Measurements from ENCODE around the gene DTX3.

Gene DTX3

DNA sequence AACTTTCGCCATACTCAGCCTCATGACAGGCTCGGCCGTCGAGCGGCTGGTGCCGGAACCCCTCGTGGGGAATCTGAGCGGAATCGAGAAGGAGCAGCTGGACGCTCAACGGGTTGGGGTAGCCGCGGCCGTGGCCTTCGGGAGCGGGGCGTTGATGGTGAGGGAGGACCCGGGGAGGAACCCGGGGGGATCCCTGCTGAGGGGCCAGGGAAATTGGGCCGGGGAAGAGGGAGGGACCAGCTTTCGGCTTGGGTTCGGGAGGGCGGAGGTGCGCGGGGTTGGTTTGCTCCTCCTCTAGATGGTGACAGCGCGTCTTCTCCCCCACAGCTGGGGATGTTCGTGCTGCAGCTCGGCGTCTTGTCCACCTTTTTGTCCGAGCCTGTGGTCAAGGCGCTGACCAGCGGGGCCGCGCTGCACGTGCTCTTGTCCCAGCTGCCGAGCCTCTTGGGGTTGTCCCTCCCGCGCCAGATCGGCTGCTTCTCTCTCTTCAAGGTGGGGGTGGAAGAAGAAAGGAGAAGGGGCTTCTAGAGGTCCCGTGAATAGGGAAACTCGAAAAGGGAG lies 16.4 kb downstream of the DTX3 start:
- no peak for DNase-seq

DNA sequence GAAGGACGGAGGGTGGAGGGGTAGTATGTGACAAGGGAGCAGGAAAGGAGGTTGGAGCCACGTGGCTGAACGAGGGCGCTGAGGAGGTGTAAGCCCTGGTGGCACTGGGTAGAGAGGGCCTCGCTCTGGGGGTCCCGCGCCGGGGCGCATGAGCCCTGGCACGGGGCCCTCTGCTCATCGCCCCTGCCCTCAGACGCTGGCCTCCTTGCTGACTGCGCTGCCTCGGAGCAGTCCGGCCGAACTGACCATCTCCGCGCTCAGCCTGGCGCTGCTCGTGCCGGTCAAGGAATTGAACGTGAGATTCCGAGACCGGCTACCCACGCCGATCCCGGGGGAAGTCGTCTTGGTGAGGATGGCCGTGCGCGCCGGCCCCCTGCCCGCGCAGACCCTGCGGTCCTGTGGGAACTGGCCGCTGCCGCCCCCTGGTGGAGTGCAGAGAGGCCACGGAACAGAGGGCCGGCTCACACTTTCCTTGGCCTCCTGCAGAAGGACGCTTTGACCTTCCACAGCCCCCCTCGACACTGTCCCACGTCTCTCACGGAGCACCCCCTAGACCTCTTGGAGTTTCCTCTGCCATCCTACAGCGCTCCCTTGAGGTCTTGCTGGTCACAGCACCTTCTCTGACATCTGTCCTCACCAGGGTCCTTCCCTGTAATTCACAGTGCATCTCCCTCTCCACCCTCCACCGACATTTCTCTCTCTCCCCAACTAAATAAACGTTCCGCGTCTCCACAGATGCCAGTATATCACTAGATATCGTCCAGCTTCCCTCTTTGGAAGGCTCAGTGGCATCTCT lies 17.1 kb downstream of the DTX3 start:
- DNase-seq = peak; percentile 87

DNA sequence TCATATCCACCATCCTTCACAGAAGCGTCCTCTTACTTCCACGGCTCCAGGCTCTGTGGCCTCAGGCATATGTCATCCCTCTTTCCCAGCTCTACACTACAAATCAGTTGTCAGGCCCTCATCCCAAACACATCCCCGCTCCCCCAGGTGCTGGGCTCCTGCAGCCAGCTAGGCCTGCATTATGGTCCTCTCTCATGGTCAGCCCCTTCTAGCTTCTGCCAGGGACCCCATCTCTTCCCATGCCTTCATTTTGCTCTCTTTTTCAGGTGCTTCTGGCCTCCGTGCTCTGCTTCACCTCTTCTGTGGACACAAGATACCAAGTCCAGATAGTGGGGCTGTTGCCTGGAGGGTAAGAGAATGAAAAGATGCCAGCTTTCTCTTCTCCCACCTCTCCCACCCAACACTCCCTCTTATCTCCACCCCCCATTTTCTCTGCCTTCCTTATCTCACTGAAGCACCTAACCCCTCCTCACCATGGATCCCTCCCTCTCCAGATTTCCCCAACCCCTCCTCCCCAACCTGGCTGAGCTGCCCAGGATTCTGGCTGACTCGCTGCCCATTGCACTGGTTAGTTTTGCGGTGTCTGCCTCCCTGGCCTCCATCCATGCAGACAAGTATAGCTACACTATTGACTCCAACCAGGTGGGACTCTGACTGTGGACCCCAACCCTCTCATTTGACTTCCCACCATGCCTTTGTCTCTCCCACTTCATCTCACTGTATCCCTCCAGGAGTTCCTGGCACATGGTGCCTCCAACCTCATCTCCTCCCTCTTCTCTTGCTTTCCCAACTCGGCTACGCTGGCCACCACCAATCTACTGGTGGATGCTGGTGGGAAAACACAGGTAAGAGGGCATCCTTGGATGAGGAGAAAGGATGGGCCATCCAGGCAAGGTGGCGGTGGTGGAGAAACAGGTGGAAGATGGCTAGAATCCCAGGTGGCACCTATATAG lies 17.9 kb downstream of the DTX3 start:
- DNase-seq = no peak

DNA sequence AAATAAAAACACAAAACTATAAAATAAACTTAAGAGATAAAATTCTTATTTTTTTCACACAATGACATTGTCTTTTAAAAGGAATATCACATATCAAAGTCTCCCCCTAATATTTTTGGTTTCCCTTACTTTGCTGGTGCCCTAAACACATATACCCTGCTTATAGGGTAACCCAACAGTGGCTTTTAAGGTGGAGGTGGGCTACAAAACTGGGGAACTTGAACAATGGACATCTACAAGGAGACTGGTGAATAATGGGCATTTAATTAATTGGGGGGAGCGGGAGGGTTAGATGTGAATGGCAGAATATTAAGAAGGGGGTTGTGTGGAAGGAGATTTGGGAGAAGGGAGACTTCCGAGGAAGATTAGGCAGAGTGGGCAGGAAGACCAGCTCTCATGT lies 18.8 kb downstream of the DTX3 start:
- DNase-seq = no peak

DNA sequence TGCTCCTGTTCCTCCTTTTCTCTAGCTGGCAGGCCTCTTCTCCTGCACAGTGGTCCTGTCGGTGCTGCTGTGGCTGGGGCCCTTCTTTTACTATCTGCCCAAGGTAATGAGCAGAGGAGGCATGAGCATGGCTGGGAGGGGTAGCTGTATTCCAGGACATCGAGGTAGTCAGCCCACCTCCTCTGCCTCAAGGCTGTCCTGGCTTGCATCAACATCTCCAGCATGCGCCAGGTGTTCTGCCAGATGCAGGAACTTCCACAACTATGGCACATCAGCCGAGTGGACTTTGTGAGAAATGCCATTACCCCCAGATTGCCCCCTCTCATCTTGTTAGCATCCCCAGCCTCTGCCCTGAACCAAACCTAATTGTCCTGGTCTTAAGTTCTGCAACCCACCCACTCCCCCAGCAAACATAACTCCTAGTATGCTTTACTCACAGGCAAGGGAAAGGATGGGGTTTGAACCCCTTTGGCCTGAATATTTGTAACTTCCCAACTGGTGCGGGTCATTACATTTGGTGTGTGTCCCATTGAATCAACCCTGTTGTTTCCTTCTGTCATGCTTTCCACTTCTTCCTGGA lies 19.3 kb downstream of the DTX3 start:
- DNase-seq = no peak

DNA sequence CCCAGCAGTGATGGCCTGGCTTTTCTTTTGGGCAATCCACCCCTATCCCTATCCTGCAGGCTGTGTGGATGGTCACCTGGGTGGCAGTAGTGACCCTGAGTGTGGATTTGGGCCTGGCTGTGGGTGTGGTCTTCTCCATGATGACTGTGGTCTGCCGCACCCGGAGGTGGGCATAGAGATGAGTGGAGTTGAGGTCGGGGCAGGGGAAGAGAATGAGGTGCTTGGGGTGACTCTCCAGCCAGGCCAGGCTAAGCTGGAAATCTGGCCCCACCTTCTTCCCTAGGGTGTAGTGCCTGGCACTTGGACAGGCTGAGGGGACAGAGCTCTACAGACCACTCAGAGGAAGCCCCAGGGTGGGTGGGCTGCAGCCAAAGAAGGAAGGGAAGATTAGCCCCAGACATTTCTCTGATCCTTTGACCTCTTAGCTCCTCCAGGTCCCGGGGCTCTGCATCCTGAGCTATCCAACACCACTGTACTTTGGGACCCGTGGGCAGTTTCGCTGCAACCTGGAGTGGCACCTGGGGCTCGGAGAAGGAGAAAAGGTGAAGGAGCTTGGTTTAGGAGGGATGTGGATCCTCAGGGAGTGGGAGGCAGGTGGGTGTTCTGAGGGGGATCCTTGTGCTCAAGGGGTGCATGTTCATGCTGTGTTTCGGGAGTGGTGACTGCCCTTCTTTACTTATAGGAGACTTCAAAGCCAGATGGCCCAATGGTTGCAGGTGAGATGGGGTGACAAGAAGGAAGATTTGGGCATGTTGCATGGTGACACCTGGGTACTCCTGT lies 20.0 kb downstream of the DTX3 start:
- DNase-seq = no peak

- DNase-seq = peak; percentile 47
Observed at GRCh38 chr12:57625261-57626032, 20.8 kb downstream of the DTX3 start.

DNA sequence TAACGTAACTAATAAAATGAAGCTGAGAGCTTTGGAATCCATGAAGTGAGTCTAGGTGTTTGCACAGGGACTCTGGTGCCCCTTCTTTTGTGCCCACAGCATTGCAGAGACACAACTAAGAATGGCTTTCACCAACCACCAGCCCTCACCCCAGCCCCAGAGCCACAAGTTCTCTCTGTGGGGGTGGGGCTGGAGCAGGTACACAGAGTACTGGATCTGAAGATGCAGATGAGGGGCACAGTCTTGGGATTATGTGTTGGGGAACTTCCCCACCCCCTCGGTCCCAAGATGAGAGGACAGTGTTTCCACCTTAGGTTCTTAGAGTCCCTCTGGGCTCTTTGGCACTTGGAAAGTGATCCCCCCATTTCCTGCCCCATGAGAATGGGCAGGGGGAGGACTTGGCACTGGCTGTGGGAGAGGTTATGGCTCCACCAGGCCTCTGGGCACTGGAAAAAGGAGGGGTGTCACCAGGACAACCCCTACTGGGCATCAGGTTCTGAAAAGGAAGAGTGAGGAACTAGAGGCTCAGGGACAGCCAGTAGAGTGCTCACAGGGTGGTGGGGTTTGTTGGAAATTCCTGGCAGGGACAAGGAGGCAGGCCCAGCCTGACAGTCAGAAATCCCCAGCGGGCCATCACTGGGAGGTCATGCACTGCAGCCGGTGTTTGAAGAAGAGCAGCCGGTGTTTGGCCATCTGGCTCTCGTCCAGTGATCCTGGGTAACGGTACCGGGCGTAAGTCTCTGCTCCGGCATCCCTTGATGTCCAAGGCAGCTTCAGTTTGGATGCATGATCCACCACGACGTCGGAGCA lies 21.7 kb downstream of the DTX3 start:
- DNase-seq = peak; percentile 46

DNA sequence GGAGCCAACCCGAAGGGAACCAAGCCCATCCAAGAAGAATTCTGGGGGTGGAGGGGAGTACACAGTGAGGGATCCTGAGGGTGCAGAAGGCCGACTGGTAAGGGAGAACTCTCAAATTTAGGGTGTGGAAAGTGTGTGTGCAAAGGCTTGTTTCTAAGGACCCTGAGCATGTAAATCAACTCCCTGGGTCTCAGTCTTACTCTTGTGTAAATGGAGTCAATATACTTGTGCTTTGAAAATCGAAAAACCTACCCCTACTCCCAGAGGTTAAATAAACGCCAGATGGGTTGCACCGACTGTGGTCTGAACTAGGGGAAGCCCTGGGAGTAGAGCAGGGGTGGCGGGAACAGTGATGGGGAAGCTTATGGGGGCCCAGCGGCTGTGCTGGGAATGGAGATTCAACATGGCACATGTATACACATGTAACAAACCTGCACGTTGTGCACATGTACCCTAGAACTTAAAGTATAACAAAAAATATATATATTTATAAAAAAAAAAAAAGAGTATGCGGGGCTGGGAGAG lies 22.4 kb downstream of the DTX3 start:
- DNase-seq = no peak

- peak; percentile 67 for DNase-seq
Observed at GRCh38 chr12:57627501-57628279, 23.1 kb downstream of the DTX3 start.

DNA sequence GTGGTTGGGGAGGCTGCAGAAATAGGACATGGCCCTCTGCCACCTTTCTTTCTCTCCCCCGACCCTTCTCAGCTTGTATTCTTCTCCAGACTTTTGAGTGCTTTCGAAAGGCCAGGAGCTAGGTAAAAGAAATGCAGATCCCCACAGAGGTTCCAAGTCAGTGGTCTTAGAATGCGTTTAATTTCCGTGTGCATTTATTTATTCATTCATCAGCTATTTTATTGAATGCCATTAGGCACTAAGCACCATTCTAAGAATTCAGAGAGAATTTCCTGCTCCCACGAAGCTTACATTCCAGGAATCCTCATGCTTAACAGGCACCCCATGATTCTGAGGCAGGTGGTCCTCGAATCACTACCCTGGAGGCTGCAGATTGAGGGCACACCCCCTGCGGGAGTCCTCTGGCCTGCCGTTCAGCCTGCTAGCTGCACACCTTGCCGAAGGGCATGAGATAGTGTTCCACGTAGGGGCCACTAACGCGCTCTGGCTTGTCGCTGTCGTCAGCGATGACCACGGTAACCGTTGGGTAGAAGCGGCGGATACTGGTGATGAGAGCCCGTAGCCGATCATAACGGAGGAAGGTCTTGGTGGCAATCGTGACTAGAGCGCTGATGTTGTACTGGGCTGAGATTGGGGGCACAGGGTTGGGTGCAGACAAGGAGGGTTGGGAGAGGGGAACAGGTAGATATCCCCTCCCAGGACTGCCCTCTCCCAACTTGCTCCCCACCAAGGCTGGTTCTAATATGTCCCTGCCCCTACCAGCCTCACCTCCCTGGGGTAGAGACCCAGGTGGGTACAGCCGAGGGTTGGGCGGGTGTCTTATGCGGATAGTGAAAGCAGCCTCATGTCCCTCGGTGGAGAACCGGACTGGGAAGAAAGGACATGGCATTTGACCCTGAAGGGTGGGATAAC lies 23.9 kb downstream of the DTX3 start:
- DNase-seq = no peak

GRCh38 chr12:57629897-57630471 lies 25.4 kb downstream of the DTX3 start:
- no peak for DNase-seq

- DNase-seq = peak; percentile 51
Observed at GRCh38 chr12:57630891-57631433, 26.3 kb downstream of the DTX3 start.

- peak; percentile 54 for DNase-seq
Observed at GRCh38 chr12:57631566-57632072, 27.0 kb downstream of the DTX3 start.

DNA sequence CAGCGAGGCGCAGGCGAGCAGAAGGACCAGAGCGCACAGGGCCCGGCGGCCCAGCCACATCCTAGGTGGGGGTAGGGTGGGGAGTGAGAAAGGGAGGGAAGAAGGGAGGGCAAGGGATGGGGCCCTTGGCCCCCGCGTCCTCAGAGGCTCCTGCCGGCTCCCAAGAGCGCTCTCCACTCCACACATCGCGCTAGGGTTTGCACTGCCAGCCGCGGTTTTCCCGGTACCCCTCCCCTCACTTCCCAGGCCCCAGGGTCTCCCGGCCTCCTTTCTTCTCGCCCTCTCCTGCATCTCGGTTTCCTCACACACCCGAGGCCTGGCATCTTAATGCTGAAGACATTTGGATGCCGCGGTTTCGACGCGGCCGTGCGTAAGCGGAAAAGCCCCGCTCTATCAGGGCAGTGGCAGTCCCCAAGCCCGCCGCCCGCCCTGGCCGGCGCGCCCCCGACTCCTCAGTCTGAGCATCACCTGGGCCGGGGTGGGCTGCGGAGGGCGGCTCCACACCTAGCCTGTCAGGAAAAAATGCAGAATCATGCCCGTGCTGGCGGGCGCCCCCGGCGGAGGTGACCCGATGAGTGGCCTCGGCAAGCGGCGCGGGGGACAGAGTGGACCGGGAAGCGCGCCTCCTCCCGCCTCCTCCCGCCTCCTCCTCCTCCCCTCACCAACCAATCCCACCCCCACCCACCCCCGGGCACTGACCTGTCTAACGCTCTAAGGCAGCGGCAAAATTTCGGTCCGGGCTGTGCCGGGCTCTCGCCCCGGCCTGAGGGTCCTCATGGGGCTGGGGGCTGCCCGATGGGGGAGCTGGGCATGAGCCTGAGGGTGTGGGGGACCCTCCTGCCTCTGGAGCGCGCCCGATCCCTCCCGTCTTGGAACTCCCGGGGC lies 27.7 kb downstream of the DTX3 start:
- peak; percentile 70 for DNase-seq
